Measurements from ENCODE around the gene NAALADL2.

NAALADL2 gene

GRCh38 chr3:175792245-175792644 is 933.1 kb downstream of the NAALADL2 start:
- H3K9me2 ChIP-seq (ENCODE audit: low read depth, low read length) = no peaks in the 10 kb centered on the region
- H4K20me1 ChIP-seq (ENCODE audit: insufficient read depth, low read length) = no peaks in the 10 kb centered on the region
- no peak overlapping the region for H3K4me2 ChIP-seq (ENCODE audit: low read length)
- H3K4me3 ChIP-seq (ENCODE audit: low read depth, low read length, poor library complexity, severe bottlenecking) = no peak overlapping the region
- H2AFZ ChIP-seq (ENCODE audit: low read length) = no peak overlapping the region
- H3K4me1 ChIP-seq (ENCODE audit: insufficient read depth, low read length, severe bottlenecking) = no peaks in the 10 kb centered on the region
- no peaks in the 10 kb centered on the region for H3F3A ChIP-seq (ENCODE audit: insufficient read depth, low read length)
- no peaks in the 10 kb centered on the region for H3K36me3 ChIP-seq (ENCODE audit: insufficient read depth, low read length)
- H3K9ac ChIP-seq (ENCODE audit: low read length) = no peak overlapping the region
- TF ChIP-seq, protein P1, sequence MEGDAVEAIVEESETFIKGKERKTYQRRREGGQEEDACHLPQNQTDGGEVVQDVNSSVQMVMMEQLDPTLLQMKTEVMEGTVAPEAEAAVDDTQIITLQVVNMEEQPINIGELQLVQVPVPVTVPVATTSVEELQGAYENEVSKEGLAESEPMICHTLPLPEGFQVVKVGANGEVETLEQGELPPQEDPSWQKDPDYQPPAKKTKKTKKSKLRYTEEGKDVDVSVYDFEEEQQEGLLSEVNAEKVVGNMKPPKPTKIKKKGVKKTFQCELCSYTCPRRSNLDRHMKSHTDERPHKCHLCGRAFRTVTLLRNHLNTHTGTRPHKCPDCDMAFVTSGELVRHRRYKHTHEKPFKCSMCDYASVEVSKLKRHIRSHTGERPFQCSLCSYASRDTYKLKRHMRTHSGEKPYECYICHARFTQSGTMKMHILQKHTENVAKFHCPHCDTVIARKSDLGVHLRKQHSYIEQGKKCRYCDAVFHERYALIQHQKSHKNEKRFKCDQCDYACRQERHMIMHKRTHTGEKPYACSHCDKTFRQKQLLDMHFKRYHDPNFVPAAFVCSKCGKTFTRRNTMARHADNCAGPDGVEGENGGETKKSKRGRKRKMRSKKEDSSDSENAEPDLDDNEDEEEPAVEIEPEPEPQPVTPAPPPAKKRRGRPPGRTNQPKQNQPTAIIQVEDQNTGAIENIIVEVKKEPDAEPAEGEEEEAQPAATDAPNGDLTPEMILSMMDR (IDR thresholded peaks at IDR 0.05; ENCODE audit: low read length) = no peak
- no peak for TF ChIP-seq EZH2 (IDR thresholded peaks at IDR 0.05; ENCODE audit: borderline replicate concordance, low read length)
- H3K27me3 ChIP-seq (ENCODE audit: insufficient read depth, low read length) = no peaks in the 10 kb centered on the region
- H3K9me3 ChIP-seq (ENCODE audit: low read length) = no peaks in the 10 kb centered on the region
- no peak overlapping the region for H3K27ac ChIP-seq (ENCODE audit: low read depth, low read length, poor library complexity, severe bottlenecking)
- H3K79me2 ChIP-seq (ENCODE audit: insufficient read depth, low read length) = no peaks in the 10 kb centered on the region

GRCh38 chr3:175798326-175798725 is 939.2 kb downstream of the NAALADL2 start:
- Histone ChIP-seq H3K4me1 (ENCODE audit: insufficient read depth, low read length, severe bottlenecking) (no peaks in the 10 kb centered on the region), H3K79me2 (ENCODE audit: insufficient read depth, low read length) (no peaks in the 10 kb centered on the region), H3K27ac (ENCODE audit: low read depth, low read length, poor library complexity, severe bottlenecking) (no peak overlapping the region), H2AFZ (ENCODE audit: low read length) (no peak overlapping the region), H3K27me3 (ENCODE audit: insufficient read depth, low read length) (no peaks in the 10 kb centered on the region), H3K4me2 (ENCODE audit: low read length) (no peak overlapping the region), H3F3A (ENCODE audit: insufficient read depth, low read length) (no peaks in the 10 kb centered on the region), H3K36me3 (ENCODE audit: insufficient read depth, low read length) (no peaks in the 10 kb centered on the region), H3K9ac (ENCODE audit: low read length) (no peak overlapping the region), H4K20me1 (ENCODE audit: insufficient read depth, low read length) (no peaks in the 10 kb centered on the region), H3K9me2 (ENCODE audit: low read depth, low read length) (no peaks in the 10 kb centered on the region; the same call in 1 of the 2 replicates), H3K4me3 (ENCODE audit: low read depth, low read length, poor library complexity, severe bottlenecking) (no peak overlapping the region), H3K9me3 (ENCODE audit: low read length) (no peaks in the 10 kb centered on the region)
- TF ChIP-seq, protein P1 (IDR thresholded peaks at IDR 0.05; ENCODE audit: low read length) = no peak
- TF ChIP-seq EZH2 (IDR thresholded peaks at IDR 0.05; ENCODE audit: borderline replicate concordance, low read length) = no peak

DNA sequence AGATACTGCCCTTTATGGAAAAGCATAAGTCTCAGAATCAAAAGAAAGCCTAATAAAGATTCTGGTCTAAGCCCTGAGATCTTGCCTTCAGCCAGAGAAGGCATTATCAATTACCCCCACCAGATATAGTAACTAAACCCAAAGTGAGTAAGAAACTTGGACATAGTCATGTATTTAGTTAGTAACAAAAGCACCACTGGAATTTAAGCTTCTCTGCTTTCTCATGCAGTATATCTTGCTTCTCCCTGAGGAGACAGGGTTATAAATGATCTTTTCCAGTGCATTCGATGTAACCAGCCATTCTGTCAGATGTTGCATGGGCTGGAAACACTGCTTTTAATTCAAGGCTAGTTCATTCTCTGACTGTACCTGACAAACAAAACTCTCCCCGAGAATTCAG is 946.7 kb downstream of the NAALADL2 start:
- no peaks in the 10 kb centered on the region for H3K9me2 ChIP-seq (ENCODE audit: low read depth, low read length)
- H3K36me3 ChIP-seq (ENCODE audit: insufficient read depth, low read length) = no peaks in the 10 kb centered on the region
- H3K27me3 ChIP-seq (ENCODE audit: insufficient read depth, low read length) = no peaks in the 10 kb centered on the region
- H3K4me1 ChIP-seq (ENCODE audit: insufficient read depth, low read length, severe bottlenecking) = no peaks in the 10 kb centered on the region
- no peak overlapping the region for H2AFZ ChIP-seq (ENCODE audit: low read length)
- H3K4me2 ChIP-seq (ENCODE audit: low read length) = no peak overlapping the region
- H3K27ac ChIP-seq (ENCODE audit: low read depth, low read length, poor library complexity, severe bottlenecking) = no peak overlapping the region
- H3K4me3 ChIP-seq (ENCODE audit: low read depth, low read length, poor library complexity, severe bottlenecking) = no peak overlapping the region
- H3F3A ChIP-seq (ENCODE audit: insufficient read depth, low read length) = no peaks in the 10 kb centered on the region
- no peaks in the 10 kb centered on the region for H3K9me3 ChIP-seq (ENCODE audit: low read length)
- H3K9ac ChIP-seq (ENCODE audit: low read length) = no peak overlapping the region
- no peak for TF ChIP-seq EZH2 (IDR thresholded peaks at IDR 0.05; ENCODE audit: borderline replicate concordance, low read length)
- TF ChIP-seq, protein P1 (IDR thresholded peaks at IDR 0.05; ENCODE audit: low read length) = no peak
- no peaks in the 10 kb centered on the region for H3K79me2 ChIP-seq (ENCODE audit: insufficient read depth, low read length)
- no peaks in the 10 kb centered on the region for H4K20me1 ChIP-seq (ENCODE audit: insufficient read depth, low read length)

Measured in OCI-LY1 (cell line).